Measurements from ENCODE around the gene PLCG1. TPM values are rescaled to one million over a fixed set of nuclear protein-coding genes. Genes with fewer than 3 reads are reported as not detected.
A peak's percentile ranks its signal among the peaks of the same experiment; 100 is the strongest.

Gene PLCG1
- total RNA-seq, 4 donors from 2014 or later: 54.0 to 188 (median 91.5) TPM

DNA sequence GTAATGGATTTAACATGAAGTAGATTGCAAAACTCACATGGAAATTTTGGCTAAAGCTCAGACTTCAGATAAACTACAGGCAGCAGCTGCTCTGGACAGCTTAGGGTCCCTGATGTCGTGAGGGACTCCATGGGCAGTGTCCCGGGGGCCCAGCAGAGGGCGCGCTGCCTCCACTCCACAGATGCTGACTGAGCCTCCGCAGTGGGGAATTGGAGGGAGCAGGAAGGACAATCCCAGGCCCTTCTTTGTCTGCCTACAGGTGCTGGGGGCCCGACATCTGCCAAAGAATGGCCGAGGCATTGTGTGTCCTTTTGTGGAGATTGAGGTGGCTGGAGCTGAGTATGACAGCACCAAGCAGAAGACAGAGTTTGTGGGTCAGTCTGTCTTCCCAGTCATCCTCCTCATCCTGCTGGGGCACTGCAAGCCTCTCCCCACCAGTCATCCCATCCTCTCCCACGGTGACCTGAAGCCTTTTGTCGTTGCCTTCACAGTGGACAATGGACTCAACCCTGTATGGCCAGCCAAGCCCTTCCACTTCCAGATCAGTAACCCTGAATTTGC is 35.9 kb downstream of the PLCG1 start:
- Histone ChIP-seq H3K36me3 (peaks cover 65% of the 10 kb centered on the region), H3K4me3 (no peak overlapping the region), H3K27me3 (no peaks in the 10 kb centered on the region), H3K4me1 (peaks cover 39% of the 10 kb centered on the region), H3K27ac (no peak overlapping the region), H3K9me3 (no peaks in the 10 kb centered on the region)
- DNase-seq (ENCODE audit: low spot score in 2 of 2): peak; percentile 91 to 93
- 21% methylated on average over 9 of the region's 9 CpGs for WGBS
- TF ChIP-seq CTCF (IDR thresholded peaks at IDR 0.05) (peak; percentile 94 to 96), EP300 (IDR thresholded peaks at IDR 0.05) (no peak), POLR2AphosphoS5 (IDR thresholded peaks at IDR 0.05) (peak in 1 of 3 donors; percentile 68)

DNA sequence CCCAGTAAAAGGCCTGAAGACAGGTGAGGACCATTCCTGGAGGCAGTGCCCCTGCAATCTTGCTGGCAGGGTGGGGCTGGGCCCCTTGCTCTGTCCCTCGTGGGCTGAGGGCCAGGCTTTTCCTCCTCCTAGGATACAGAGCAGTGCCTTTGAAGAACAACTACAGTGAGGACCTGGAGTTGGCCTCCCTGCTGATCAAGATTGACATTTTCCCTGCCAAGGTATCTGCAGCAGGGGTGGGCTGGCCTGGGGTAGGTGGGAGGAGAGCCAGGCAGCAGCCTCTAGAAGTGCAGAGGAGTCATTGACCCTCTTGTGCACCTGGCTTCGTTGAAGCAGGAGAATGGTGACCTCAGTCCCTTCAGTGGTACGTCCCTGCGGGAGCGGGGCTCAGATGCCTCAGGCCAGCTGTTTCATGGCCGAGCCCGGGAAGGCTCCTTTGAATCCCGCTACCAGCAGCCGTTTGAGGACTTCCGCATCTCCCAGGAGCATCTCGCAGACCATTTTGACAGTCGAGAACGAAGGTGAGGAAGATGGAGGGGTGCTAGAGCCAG is 36.5 kb downstream of the PLCG1 start:
- no peak overlapping the region for H3K27ac ChIP-seq
- 100% methylated on average over 1 of the region's 13 CpGs for WGBS
- peaks cover 44% of the 10 kb centered on the region for H3K4me1 ChIP-seq
- DNase-seq (ENCODE audit: low spot score in 2 of 2): peak in 1 of 2 donors; percentile 67
- no peaks in the 10 kb centered on the region for H3K9me3 ChIP-seq
- H3K36me3 ChIP-seq: peaks cover 61% of the 10 kb centered on the region
- TF ChIP-seq CTCF (IDR thresholded peaks at IDR 0.05) (no peak), POLR2AphosphoS5 (IDR thresholded peaks at IDR 0.05) (no peak), EP300 (IDR thresholded peaks at IDR 0.05) (no peak), POLR2A (IDR thresholded peaks at IDR 0.05) (no peak)
- H3K27me3 ChIP-seq: no peaks in the 10 kb centered on the region
- H3K4me3 ChIP-seq: no peak overlapping the region

- DNase-seq (ENCODE audit: low spot score in 2 of 2): peak in 1 of 2 donors; percentile 66
- Histone ChIP-seq H3K4me3 (no peak overlapping the region), H3K9me3 (no peaks in the 10 kb centered on the region), H3K27me3 (no peaks in the 10 kb centered on the region), H3K27ac (peak overlapping the region; percentile 46), H3K4me1 (peaks cover 48% of the 10 kb centered on the region), H3K36me3 (peaks cover 56% of the 10 kb centered on the region)
- WGBS: 97% methylated on average over 10 of the region's 10 CpGs
- TF ChIP-seq POLR2AphosphoS5 (IDR thresholded peaks at IDR 0.05) (no peak), CTCF (IDR thresholded peaks at IDR 0.05) (no peak), EP300 (IDR thresholded peaks at IDR 0.05) (no peak), POLR2A (IDR thresholded peaks at IDR 0.05) (no peak)
Observed at GRCh38 chr20:41174373-41174772, 37.0 kb downstream of the PLCG1 start.

DNA sequence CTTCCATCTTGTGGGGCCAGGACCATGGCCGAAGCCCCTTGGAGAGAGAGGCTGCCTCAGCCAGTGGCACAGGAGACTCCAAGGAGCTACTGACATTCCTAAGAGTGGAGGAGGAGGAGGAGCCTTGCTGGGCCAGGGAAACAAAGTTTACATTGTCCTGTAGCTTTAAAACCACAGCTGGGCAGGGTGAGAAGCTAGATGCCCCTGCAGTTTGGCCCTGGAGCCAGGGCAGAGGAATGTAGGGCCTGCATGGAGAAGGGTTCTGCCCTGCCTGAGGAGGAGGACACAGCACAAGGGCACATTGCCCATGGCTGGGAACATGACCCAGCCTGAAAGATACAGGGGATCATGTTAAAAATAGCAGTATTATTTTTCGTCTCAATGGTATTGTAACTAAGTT is 37.4 kb downstream of the PLCG1 start:
- H3K27ac ChIP-seq: peak overlapping the region; percentile 46
- WGBS: 42% methylated on average over 2 of the region's 2 CpGs
- peak in 1 of 2 donors; percentile 54 for DNase-seq (ENCODE audit: low spot score in 2 of 2)
- no peak overlapping the region for H3K4me3 ChIP-seq
- peaks cover 48% of the 10 kb centered on the region for H3K4me1 ChIP-seq
- H3K36me3 ChIP-seq: peaks cover 52% of the 10 kb centered on the region
- TF ChIP-seq EP300 (IDR thresholded peaks at IDR 0.05) (no peak), CTCF (IDR thresholded peaks at IDR 0.05) (no peak), POLR2AphosphoS5 (IDR thresholded peaks at IDR 0.05) (no peak), POLR2A (IDR thresholded peaks at IDR 0.05) (no peak)
- no peaks in the 10 kb centered on the region for H3K9me3 ChIP-seq
- H3K27me3 ChIP-seq: no peaks in the 10 kb centered on the region

GRCh38 chr20:41175201-41175651 is 37.9 kb downstream of the PLCG1 start:
- TF ChIP-seq POLR2A (IDR thresholded peaks at IDR 0.05) (no peak), POLR2AphosphoS5 (IDR thresholded peaks at IDR 0.05) (no peak), EP300 (IDR thresholded peaks at IDR 0.05) (no peak), CTCF (IDR thresholded peaks at IDR 0.05) (no peak)
- Histone ChIP-seq H3K27ac (peak overlapping the region; percentile 46), H3K4me3 (no peak overlapping the region), H3K36me3 (peaks cover 48% of the 10 kb centered on the region), H3K4me1 (peaks cover 48% of the 10 kb centered on the region), H3K9me3 (no peaks in the 10 kb centered on the region), H3K27me3 (no peaks in the 10 kb centered on the region)
- DNase-seq (ENCODE audit: low spot score in 2 of 2): peak; percentile 53 to 56
- WGBS: 92% methylated on average over 4 of the region's 4 CpGs

Data from suprapubic skin (tissue), 4 donors.